DOHH2 (cell line): ENCODE data around the gene TMEM50B.

Source experiments
- H3F3A ChIP-seq: fragments of 200-600 bp; sonication (generic), shearing (Covaris generic); 2 replicates; pipeline ENCODE4 v1.6.0; 2016; ENCODE audit warnings: antibody characterized with exemption, mild to moderate bottlenecking; ENCODE audit not compliant: control insufficient read depth, insufficient read depth
- H3K27ac ChIP-seq: fragments of 200-600 bp; sonication (generic); 2 replicates; pipeline ENCODE4 v1.5.1; 2014; ENCODE audit warnings: low read depth, mild to moderate bottlenecking, low read length, moderate library complexity
- H3K27me3 ChIP-seq: fragments of 200-600 bp; sonication (generic); 2 replicates; pipeline ENCODE4 v1.6.1; 2014; ENCODE audit warnings: mild to moderate bottlenecking, low read length, mixed read lengths; ENCODE audit not compliant: control insufficient read depth
- H3K36me3 ChIP-seq: fragments of 200-600 bp; sonication (generic); 2 replicates; pipeline ENCODE4 v1.6.1; 2014; ENCODE audit warnings: mild to moderate bottlenecking, low read length, moderate library complexity, mixed read lengths; ENCODE audit not compliant: control insufficient read depth
- H3K4me1 ChIP-seq: fragments of 200-600 bp; sonication (generic); 2 replicates; pipeline ENCODE4 v1.6.1; 2014; ENCODE audit warnings: mild to moderate bottlenecking, low read length, mixed read lengths; ENCODE audit not compliant: control insufficient read depth
- H3K4me2 ChIP-seq: fragments of 200-600 bp; sonication (generic); 2 replicates; pipeline ENCODE4 v1.6.0; 2014; ENCODE audit warnings: mild to moderate bottlenecking, low read length, moderate library complexity
- H3K4me3 ChIP-seq: fragments of 200-600 bp; sonication (generic); 2 replicates; pipeline ENCODE4 v1.5.1; 2014; ENCODE audit warnings: mild to moderate bottlenecking, low read length, mixed read lengths
- H3K79me2 ChIP-seq: fragments of 200-600 bp; sonication (generic); 2 replicates; pipeline ENCODE4 v1.6.1; 2014; ENCODE audit warnings: mild to moderate bottlenecking, low read length, mixed read lengths; ENCODE audit not compliant: control insufficient read depth
- H3K9me2 ChIP-seq: fragments of 200-600 bp; sonication (generic); replicated peaks from 2 replicates; pipeline ENCODE4 v1.6.1; 2014; ENCODE audit warnings: mild to moderate bottlenecking, low read length, mixed read lengths; ENCODE audit not compliant: control insufficient read depth
- H3K9me3 ChIP-seq: fragments of 200-600 bp; sonication (generic); 2 replicates; pipeline ENCODE4 v1.6.1; 2014; ENCODE audit warnings: antibody characterized with exemption, low read length, mixed read lengths; ENCODE audit not compliant: control insufficient read depth, insufficient read depth
- H4K20me1 ChIP-seq: fragments of 200-600 bp; sonication (generic); 2 replicates; pipeline ENCODE4 v1.6.0; 2014; ENCODE audit warnings: low read depth, mild to moderate bottlenecking, antibody characterized with exemption, low read length, moderate library complexity; ENCODE audit not compliant: control insufficient read depth, insufficient read depth
- EZH2phosphoT487 ChIP-seq: fragments of 200-600 bp; sonication (generic); IDR thresholded peaks from 2 replicates; pipeline ENCODE4 v1.6.1; 2017; ENCODE audit warnings: borderline replicate concordance, mild to moderate bottlenecking, antibody characterized with exemption, low read length, moderate library complexity, mixed read lengths
- TF ChIP-seq, protein P1 (sequence below): fragments of 200-600 bp; sonication (generic); IDR thresholded peaks from one replicate; pipeline ENCODE4 v1.5.1; 2014; ENCODE audit warnings: antibody characterized with exemption, mild to moderate bottlenecking, low read depth, low read length; ENCODE audit not compliant: poor library complexity, severe bottlenecking

Gene TMEM50B

DNA sequence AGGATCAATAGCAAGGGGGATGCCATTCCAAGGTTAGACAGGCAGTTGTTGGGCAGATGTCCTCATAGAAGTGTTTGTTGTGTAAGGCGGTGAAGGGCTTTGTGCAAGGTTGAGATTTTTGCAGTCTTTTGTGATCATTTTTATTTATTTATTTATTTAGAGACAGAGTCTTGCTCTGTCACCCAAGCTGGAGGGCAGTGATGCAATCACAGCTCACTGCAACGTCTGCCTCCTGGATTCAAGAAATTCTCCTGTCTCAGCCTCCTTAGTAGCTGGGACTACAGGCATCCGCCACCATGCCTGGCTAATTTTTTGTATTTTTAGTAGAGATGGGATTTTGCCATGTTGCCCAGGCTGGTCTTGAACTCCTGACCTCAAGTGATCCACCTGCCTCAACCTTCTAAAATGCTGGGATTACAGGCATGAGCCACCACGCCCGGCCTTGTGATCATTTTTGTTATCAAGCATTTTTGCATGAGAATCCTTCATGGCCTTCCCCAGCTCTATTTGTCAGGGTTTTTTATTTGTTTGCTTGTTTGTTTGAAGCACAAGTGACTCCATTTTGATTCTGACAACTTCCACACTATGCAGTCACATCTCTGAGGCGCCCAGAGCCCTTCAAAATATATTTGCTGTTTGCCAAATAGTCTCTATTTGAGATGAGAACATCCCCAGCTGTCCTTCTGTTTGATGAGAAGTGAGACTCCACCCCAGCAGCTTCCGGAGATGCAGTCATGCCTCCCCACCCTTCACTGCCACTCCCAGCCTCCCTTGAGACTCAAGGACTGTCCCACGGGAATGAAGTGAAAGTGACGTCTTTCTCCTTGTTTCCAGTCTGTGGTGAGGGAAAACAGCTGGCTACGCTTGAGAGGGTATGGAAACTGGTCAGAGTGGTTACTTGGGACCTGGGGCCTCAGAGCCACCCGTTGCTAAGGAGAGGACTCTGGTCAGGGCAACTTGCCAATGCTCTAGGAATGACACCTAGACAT is 38.0 kb downstream of the TMEM50B start:
- Histone ChIP-seq H4K20me1 (no peaks in the 10 kb centered on the region), H3K27ac (peak overlapping the region; percentile 75), H3K79me2 (no peaks in the 10 kb centered on the region), H3F3A (peaks cover 27% of the 10 kb centered on the region), H3K9me2 (no peaks in the 10 kb centered on the region), H3K4me2 (peak overlapping the region; percentile 61), H3K9me3 (no peaks in the 10 kb centered on the region), H3K27me3 (no peaks in the 10 kb centered on the region), H3K4me3 (peak overlapping the region; percentile 51), H3K4me1 (peaks cover 66% of the 10 kb centered on the region), H3K36me3 (peaks cover 18% of the 10 kb centered on the region)
- no peak for TF ChIP-seq EZH2phosphoT487
- TF ChIP-seq, protein P1, sequence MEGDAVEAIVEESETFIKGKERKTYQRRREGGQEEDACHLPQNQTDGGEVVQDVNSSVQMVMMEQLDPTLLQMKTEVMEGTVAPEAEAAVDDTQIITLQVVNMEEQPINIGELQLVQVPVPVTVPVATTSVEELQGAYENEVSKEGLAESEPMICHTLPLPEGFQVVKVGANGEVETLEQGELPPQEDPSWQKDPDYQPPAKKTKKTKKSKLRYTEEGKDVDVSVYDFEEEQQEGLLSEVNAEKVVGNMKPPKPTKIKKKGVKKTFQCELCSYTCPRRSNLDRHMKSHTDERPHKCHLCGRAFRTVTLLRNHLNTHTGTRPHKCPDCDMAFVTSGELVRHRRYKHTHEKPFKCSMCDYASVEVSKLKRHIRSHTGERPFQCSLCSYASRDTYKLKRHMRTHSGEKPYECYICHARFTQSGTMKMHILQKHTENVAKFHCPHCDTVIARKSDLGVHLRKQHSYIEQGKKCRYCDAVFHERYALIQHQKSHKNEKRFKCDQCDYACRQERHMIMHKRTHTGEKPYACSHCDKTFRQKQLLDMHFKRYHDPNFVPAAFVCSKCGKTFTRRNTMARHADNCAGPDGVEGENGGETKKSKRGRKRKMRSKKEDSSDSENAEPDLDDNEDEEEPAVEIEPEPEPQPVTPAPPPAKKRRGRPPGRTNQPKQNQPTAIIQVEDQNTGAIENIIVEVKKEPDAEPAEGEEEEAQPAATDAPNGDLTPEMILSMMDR, result no peak

DNA sequence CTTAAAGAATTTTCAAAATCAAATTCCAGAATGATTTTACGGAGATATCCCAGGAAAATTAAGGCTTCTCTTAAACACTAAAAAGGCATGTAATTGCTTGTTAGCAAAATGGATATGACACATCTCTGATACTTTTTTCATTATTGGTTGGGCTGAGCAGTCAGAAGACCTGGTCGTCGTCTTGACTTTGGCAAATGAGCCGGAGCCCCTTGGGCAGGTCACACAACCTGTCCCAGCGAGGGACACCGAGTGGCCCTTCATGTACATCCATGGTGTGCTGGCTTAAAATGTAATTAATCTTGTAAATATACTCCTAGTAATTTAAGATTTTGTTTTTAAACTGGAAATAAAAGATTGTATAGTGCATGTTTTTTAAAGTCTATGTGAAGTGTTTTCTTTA is 42.6 kb downstream of the TMEM50B start:
- H3K4me1 ChIP-seq, result peaks cover 79% of the 10 kb centered on the region

DNA sequence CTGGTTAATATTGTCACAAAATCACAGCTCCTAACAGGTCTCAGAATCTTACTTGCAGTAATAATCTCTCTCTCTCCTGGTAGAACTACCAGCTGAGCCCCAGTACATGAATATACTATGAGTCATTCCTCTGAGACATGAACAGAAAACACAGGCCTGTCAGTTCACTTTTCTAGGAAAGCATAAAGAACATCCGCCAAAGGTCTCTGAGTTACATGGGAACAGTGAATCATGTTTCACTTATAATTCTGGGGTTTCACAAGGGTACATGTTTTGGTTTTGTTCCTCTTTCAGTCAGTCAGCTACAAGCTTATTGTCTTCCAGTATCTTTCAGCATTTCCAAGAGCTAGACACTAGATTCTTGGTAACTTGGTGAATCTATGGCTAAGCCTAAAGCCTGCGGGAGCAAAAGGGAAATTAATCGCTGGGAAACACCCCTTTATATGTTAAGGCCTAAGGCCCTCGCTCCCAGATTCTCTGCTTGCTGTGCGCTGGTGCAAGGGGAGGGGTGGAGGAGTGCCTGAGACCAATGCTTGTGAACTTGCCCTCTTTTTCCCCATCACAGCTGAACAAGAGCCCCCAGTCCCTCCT is 44.9 kb downstream of the TMEM50B start:
- Histone ChIP-seq H3F3A (peaks cover 13% of the 10 kb centered on the region; the same call in 1 of the 2 replicates), H3K4me3 (no peak overlapping the region), H3K4me1 (peaks cover 56% of the 10 kb centered on the region), H3K9me2 (no peaks in the 10 kb centered on the region), H3K36me3 (peaks cover 80% of the 10 kb centered on the region), H3K27me3 (no peaks in the 10 kb centered on the region), H3K4me2 (no peak overlapping the region), H4K20me1 (no peaks in the 10 kb centered on the region), H3K27ac (no peak overlapping the region; the same call in 1 of the 2 replicates), H3K9me3 (no peaks in the 10 kb centered on the region), H3K79me2 (peaks cover 3% of the 10 kb centered on the region; the same call in 1 of the 2 replicates)
- TF ChIP-seq, protein P1, result no peak
- no peak for TF ChIP-seq EZH2phosphoT487

More for the DNA sequence above, 42.6 kb downstream of the TMEM50B start:
- no peaks in the 10 kb centered on the region for H3K9me3 ChIP-seq
- peak overlapping the region; percentile 51 for H3K27ac ChIP-seq
- H3K36me3 ChIP-seq, result peaks cover 59% of the 10 kb centered on the region
- no peaks in the 10 kb centered on the region for H4K20me1 ChIP-seq
- no peak for TF ChIP-seq EZH2phosphoT487
- TF ChIP-seq, protein P1, result no peak
- H3K79me2 ChIP-seq, result peaks cover 3% of the 10 kb centered on the region; the same call in 1 of the 2 replicates
- H3K4me3 ChIP-seq, result no peak overlapping the region
- no peaks in the 10 kb centered on the region for H3K27me3 ChIP-seq
- H3F3A ChIP-seq, result peaks cover 22% of the 10 kb centered on the region
- H3K9me2 ChIP-seq, result no peaks in the 10 kb centered on the region
- peak overlapping the region; percentile 43 for H3K4me2 ChIP-seq
